ENCODE measurements around the gene DHX57. TPM values are rescaled to one million over a fixed set of nuclear protein-coding genes. Genes with fewer than 3 reads are reported as not detected.
A peak's percentile ranks its signal among the peaks of the same experiment; 100 is the strongest.
"Not testable (repeated sequence)": the region's sequence is repeated elsewhere in the genome, so short reads cannot be mapped to it uniquely, and the experiment has no call there.

Gene DHX57
- total RNA-seq, 1 experiment from 2014 or later: 16.2 TPM

DNA sequence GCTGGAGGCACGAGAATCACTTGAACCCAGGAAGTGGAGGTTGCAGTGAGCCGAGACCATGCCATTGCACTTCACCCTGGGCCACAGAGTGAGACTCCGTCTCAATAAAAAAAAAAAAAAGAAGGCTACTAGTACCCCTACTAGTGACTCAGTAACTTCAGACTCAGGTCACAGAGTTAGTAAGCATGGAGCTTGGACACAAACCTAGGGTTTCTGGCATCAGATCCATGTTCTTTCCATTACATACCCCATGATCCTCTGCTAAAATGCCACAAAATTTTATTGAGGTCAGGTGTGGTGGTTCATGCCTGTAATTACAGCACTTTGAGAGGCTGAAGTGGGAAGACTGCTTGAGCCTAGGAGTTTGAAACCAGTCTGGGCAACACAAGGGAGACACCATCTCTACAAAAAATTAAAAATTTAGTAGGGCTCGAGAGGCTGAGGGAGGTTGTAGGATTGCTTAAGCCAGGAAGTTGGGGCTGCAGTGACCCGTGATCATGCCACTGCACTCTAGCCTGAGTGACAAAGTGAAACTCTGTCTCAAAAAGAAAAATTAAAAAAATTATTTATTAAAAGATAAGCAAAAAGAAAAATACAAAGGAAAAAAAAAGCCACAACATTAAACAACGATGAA lies 45.1 kb downstream of the DHX57 start:
- Histone ChIP-seq H3K27me3 (ENCODE audit: control insufficient read depth, insufficient read depth, low read length) (no peaks in the 10 kb centered on the region), H3K4me3 (ENCODE audit: insufficient read depth, low read depth, low read length) (no peak overlapping the region)
- DNase-seq: no peak

DNA sequence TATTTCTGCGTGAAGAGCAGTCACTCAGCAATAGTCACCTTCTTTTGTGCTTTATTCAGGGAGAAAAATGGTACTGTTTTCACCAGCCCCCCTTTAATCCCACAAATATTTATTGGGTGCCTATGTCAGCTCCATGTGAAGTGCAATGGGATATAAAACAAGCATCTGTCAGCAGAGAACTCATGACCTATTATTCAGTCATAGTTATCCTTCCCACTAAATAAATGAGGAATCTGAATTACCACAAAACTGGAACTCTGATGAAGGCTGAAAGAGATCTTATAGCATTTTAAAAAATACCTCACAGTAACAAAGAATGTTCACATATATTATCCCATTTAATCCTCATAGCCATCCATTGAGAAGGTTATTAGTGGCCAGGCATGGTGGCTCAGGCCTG lies 45.8 kb downstream of the DHX57 start:
- no peak for DNase-seq
- Histone ChIP-seq H3K27me3 (ENCODE audit: control insufficient read depth, insufficient read depth, low read length) (no peaks in the 10 kb centered on the region), H3K4me3 (ENCODE audit: insufficient read depth, low read depth, low read length) (no peak overlapping the region), H3K36me3 (replicated peaks; ENCODE audit: control insufficient read depth, insufficient read depth, low read length) (peaks cover 3% of the 10 kb centered on the region)

More for the DNA sequence above, 45.1 kb downstream of the DHX57 start:
- H3K36me3 ChIP-seq (replicated peaks; ENCODE audit: control insufficient read depth, insufficient read depth, low read length): peaks cover 2% of the 10 kb centered on the region

DNA sequence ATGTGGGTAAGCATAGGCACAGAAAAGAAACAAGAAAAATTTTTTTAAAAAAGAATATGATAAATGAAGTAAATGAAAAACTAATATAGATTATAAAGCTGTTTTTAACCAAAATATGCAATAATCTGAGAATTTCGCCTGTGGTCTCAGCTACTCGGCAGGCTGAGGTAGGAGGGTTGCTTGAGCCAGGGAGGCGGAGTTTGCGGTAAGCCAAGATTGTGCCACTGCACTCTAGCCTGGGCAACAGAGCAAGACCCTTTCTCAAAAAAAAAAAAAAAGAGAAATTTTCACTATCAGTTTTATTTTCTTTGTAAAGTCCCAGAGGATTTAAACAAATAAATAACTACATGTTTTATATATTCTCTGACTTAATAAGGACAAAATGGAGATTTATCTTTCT lies 47.3 kb downstream of the DHX57 start:
- Histone ChIP-seq H3K4me3 (ENCODE audit: insufficient read depth, low read depth, low read length) (no peak overlapping the region), H3K36me3 (replicated peaks; ENCODE audit: control insufficient read depth, insufficient read depth, low read length) (peaks cover 3% of the 10 kb centered on the region), H3K27me3 (ENCODE audit: control insufficient read depth, insufficient read depth, low read length) (no peaks in the 10 kb centered on the region)
- DNase-seq: no peak

DNA sequence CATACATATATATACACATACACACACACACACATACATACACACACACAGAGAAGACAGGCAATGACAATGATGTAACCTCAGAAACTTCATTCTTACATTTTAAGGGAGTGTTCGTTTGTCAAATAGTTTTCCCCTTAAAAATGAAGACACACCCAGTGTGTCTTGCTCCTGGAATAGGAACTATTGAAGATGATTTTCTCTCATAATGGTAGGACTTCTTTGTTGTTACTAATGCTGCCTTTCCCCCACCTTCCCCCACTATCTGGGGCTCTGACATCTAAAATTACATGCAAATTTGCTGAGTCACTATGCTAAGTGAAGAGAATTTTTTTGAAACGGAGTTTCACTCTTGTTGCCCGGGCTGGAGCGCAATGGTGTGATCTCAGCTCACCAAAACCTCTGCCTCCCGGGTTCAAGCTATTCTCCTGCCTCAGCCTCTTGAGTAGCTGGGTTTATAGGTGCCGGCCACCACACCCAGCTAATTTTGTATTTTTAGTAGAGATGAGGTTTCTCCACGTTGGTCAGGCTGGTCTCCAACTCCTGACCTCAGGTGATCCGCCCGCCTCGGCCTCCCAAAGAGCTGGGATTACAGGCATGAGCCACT lies 48.1 kb downstream of the DHX57 start:
- H3K36me3 ChIP-seq (replicated peaks; ENCODE audit: control insufficient read depth, insufficient read depth, low read length); H3K4me3 ChIP-seq (ENCODE audit: insufficient read depth, low read depth, low read length); H3K27me3 ChIP-seq (ENCODE audit: control insufficient read depth, insufficient read depth, low read length): not testable (repeated sequence)
- peak; percentile 10 for DNase-seq

GRCh38 chr2:38825956-38826355 lies 49.8 kb downstream of the DHX57 start:
- no peak for DNase-seq
- Histone ChIP-seq H3K36me3 (replicated peaks; ENCODE audit: control insufficient read depth, insufficient read depth, low read length) (peaks cover 5% of the 10 kb centered on the region), H3K27me3 (ENCODE audit: control insufficient read depth, insufficient read depth, low read length) (no peaks in the 10 kb centered on the region), H3K4me3 (ENCODE audit: insufficient read depth, low read depth, low read length) (no peak overlapping the region)

DNA sequence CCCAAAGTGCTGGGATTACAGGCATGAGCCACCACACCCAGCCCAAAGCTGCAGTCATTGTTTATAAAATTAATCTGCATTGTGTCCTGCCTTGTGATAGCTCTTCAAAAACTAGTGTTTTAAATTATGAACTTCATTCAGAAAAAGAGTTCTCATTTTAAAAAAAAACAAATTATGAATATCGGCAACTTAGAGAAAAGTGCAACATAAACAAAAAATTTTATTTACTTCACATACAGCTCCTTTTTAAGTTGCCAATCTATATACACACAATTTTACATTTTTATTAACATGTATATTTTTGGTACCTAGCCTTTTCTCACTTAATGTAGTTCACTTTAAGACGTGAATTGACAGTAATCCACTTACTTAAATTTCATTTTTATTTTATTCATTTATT lies 50.8 kb downstream of the DHX57 start:
- Histone ChIP-seq H3K36me3 (replicated peaks; ENCODE audit: control insufficient read depth, insufficient read depth, low read length) (peaks cover 5% of the 10 kb centered on the region), H3K27me3 (ENCODE audit: control insufficient read depth, insufficient read depth, low read length) (no peaks in the 10 kb centered on the region), H3K4me3 (ENCODE audit: insufficient read depth, low read depth, low read length) (no peak overlapping the region)
- no peak for DNase-seq

DNA sequence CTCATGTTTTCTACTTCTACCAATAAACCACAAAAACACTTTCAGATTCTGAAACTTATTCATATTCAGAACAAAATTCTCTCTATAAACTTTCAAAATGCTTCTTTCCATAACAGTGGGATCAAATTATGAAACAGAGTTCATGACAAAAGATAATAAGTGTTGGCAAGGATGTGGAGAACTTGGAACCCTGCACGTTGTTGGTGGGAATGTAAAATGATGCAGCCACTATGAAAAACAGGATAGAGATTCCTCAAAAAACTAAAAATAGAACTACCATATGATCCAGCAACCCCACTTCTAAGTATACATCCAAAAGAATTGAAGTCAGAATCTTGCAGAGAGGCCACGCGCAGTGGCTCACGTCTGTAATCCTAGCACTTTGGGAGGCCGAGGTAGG lies 52.3 kb downstream of the DHX57 start:
- Histone ChIP-seq H3K36me3 (replicated peaks; ENCODE audit: control insufficient read depth, insufficient read depth, low read length) (peaks cover 5% of the 10 kb centered on the region), H3K4me3 (ENCODE audit: insufficient read depth, low read depth, low read length) (no peak overlapping the region), H3K27me3 (ENCODE audit: control insufficient read depth, insufficient read depth, low read length) (no peaks in the 10 kb centered on the region)
- no peak for DNase-seq

GRCh38 chr2:38818565-38818964 lies 57.2 kb downstream of the DHX57 start:
- DNase-seq: no peak
- peaks cover 8% of the 10 kb centered on the region for H3K36me3 ChIP-seq (replicated peaks; ENCODE audit: control insufficient read depth, insufficient read depth, low read length)

GRCh38 chr2:38815936-38816335 lies 59.8 kb downstream of the DHX57 start:
- no peak for DNase-seq
- Histone ChIP-seq H3K27me3 (ENCODE audit: control insufficient read depth, insufficient read depth, low read length) (no peaks in the 10 kb centered on the region), H3K4me3 (ENCODE audit: insufficient read depth, low read depth, low read length) (no peak overlapping the region), H3K36me3 (replicated peaks; ENCODE audit: control insufficient read depth, insufficient read depth, low read length) (peaks cover 10% of the 10 kb centered on the region)

More at GRCh38 chr2:38818565-38818964, 57.2 kb downstream of the DHX57 start:
- Histone ChIP-seq H3K4me3 (ENCODE audit: insufficient read depth, low read depth, low read length) (no peak overlapping the region), H3K27me3 (ENCODE audit: control insufficient read depth, insufficient read depth, low read length) (no peaks in the 10 kb centered on the region)

- no peak for DNase-seq
- H3K36me3 ChIP-seq (replicated peaks; ENCODE audit: control insufficient read depth, insufficient read depth, low read length): peaks cover 13% of the 10 kb centered on the region
- H3K27me3 ChIP-seq (ENCODE audit: control insufficient read depth, insufficient read depth, low read length): no peaks in the 10 kb centered on the region
- H3K4me3 ChIP-seq (ENCODE audit: insufficient read depth, low read depth, low read length): no peak overlapping the region
Observed at GRCh38 chr2:38810488-38810887, 65.2 kb downstream of the DHX57 start.

GRCh38 chr2:38808677-38809076 lies 67.1 kb downstream of the DHX57 start:
- no peak overlapping the region for H3K4me3 ChIP-seq (ENCODE audit: insufficient read depth, low read depth, low read length)

GRCh38 chr2:38806733-38807059 lies 69.0 kb downstream of the DHX57 start:
- no peak for DNase-seq
- peaks cover 7% of the 10 kb centered on the region for H3K36me3 ChIP-seq (replicated peaks; ENCODE audit: control insufficient read depth, insufficient read depth, low read length)
- no peaks in the 10 kb centered on the region for H3K27me3 ChIP-seq (ENCODE audit: control insufficient read depth, insufficient read depth, low read length)

More at GRCh38 chr2:38808677-38809076, 67.1 kb downstream of the DHX57 start:
- H3K27me3 ChIP-seq (ENCODE audit: control insufficient read depth, insufficient read depth, low read length): no peaks in the 10 kb centered on the region
- peaks cover 10% of the 10 kb centered on the region for H3K36me3 ChIP-seq (replicated peaks; ENCODE audit: control insufficient read depth, insufficient read depth, low read length)
- DNase-seq: no peak

GRCh38 chr2:38806015-38806732 lies 69.6 kb downstream of the DHX57 start:
- H3K36me3 ChIP-seq (replicated peaks; ENCODE audit: control insufficient read depth, insufficient read depth, low read length): peaks cover 5% of the 10 kb centered on the region
- no peak for DNase-seq
- no peaks in the 10 kb centered on the region for H3K27me3 ChIP-seq (ENCODE audit: control insufficient read depth, insufficient read depth, low read length)
- no peak overlapping the region for H3K4me3 ChIP-seq (ENCODE audit: insufficient read depth, low read depth, low read length)

More at GRCh38 chr2:38806733-38807059, 69.0 kb downstream of the DHX57 start:
- no peak overlapping the region for H3K4me3 ChIP-seq (ENCODE audit: insufficient read depth, low read depth, low read length)

DNA sequence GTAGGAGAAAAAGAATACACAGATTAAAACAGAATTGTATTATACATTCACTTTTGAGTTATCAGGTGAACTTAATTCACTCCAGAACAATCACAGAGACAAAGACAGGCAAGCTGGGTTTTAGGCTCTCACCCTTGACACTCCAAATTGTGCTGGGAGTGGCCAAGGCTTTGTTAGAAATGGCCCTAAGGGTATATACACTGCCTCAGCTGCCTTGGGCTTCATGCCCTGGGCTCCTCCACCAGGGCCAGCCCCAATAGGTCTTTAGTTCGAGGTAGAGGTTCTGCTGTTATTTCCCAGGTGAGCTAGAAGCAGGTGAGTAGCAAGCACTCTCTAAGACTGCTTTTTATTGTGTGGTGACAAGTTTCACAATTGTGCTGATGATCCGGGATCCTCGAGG lies 77.8 kb downstream of the DHX57 start:
- Histone ChIP-seq H3K36me3 (replicated peaks; ENCODE audit: control insufficient read depth, insufficient read depth, low read length) (no peaks in the 10 kb centered on the region), H3K4me3 (ENCODE audit: insufficient read depth, low read depth, low read length) (no peak overlapping the region), H3K27me3 (ENCODE audit: control insufficient read depth, insufficient read depth, low read length) (no peaks in the 10 kb centered on the region)
- no peak for DNase-seq

DNA sequence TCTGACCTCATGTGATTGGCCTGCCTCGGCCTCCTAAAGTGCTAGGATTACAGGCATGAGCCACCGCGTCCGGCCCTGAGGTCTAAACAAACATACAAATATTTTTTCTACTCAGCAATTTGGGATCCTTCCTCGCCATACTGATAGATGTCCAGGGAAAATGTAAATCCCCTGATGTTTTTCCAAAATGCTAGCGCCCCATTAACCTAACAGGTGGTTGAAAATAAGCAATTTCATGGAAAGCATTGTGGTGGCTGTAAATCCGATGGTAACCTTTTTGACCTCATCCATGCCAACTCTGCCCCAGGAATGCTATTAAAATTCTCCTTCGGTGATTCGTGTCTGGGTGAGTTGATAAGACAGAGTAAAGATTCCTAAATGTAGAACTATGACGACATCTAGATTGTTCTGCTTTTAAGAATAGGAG lies 78.5 kb downstream of the DHX57 start:
- Histone ChIP-seq H3K27me3 (ENCODE audit: control insufficient read depth, insufficient read depth, low read length) (no peaks in the 10 kb centered on the region), H3K36me3 (replicated peaks; ENCODE audit: control insufficient read depth, insufficient read depth, low read length) (no peaks in the 10 kb centered on the region), H3K4me3 (ENCODE audit: insufficient read depth, low read depth, low read length) (no peak overlapping the region)
- DNase-seq: no peak

Measured in H7 (cell line).